Sigmoid colon (tissue), 4 donors: ENCODE results near the gene HSPA1B.

Source experiments
- EP300 ChIP-seq, 4 donors: sonication (generic); formaldehyde crosslinking; IDR thresholded peaks; one replicate each; pipeline ENCODE4 v1.6.1; 2017; ENCODE audit warnings: antibody characterized with exemption in 4 of 4
- POLR2A ChIP-seq, 2 donors: fragments of 450-650 bp; IDR thresholded peaks; one replicate each; pipeline ENCODE4 v1.6.1; 2016; ENCODE audit warnings: antibody characterized with exemption in 2 of 2, mild to moderate bottlenecking in 2 of 2, moderate library complexity in 2 of 2
- POLR2AphosphoS5 ChIP-seq, 4 donors: sonication (generic); formaldehyde crosslinking; IDR thresholded peaks; one replicate each; pipeline ENCODE4 v1.6.1; 2017; ENCODE audit warnings: antibody characterized with exemption in 4 of 4
- TF ChIP-seq, protein P1 (sequence below), 4 experiments: fragments of 450-650 bp in 3 of 4; fragments of 200-600 bp in 1 of 4; IDR thresholded peaks; one replicate each; pipeline ENCODE4 v1.5.1; 2016 to 2019; ENCODE audit warnings: antibody characterized with exemption in 4 of 4, mild to moderate bottlenecking in 3 of 4, moderate library complexity in 2 of 4

DNA sequence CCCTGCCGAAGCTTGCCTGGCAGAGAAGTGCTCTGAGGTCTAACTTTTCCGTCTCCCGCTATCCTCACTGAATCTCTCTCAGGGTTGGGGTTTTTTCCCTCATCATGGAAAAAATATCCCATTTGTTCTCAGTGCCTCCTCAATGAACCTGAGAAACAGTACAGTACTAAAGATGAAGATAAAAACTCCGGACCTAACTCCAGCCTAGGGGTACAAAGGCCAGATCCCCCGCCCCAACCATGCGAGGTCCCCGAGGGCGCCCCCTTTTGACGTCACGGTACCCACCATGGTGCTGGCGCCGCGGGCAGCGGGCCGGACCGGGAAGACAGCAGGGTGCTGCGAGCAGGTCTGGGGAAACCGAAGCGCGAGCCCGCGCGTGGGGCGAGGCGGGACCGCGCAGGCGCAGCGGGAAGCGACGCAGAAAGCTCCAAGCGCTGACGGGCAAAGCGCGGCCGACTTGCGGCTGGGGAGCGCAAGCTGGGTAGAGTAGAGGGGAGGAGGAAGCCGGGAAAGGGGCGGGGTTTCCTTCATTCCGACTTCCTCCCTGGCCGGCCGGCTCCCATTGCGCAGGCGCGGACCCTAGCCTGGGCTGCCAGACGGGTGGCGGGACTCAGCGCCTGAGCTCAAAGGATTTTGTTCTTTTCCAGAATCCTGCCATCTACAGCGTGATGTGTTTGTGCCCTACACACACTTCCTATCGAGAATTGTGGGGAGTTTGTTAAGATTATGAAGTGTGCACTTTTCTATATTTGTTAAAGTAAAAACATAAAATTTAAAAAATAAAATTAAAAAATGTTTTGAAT lies 20.9 kb upstream of the HSPA1B start, which contains the start of gene LSM2:
- TF ChIP-seq, protein P1, sequence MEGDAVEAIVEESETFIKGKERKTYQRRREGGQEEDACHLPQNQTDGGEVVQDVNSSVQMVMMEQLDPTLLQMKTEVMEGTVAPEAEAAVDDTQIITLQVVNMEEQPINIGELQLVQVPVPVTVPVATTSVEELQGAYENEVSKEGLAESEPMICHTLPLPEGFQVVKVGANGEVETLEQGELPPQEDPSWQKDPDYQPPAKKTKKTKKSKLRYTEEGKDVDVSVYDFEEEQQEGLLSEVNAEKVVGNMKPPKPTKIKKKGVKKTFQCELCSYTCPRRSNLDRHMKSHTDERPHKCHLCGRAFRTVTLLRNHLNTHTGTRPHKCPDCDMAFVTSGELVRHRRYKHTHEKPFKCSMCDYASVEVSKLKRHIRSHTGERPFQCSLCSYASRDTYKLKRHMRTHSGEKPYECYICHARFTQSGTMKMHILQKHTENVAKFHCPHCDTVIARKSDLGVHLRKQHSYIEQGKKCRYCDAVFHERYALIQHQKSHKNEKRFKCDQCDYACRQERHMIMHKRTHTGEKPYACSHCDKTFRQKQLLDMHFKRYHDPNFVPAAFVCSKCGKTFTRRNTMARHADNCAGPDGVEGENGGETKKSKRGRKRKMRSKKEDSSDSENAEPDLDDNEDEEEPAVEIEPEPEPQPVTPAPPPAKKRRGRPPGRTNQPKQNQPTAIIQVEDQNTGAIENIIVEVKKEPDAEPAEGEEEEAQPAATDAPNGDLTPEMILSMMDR (IDR thresholded peaks at IDR 0.05): no peak
- TF ChIP-seq POLR2A (IDR thresholded peaks at IDR 0.05) (peak; percentile 66 to 76), EP300 (IDR thresholded peaks at IDR 0.05) (peak in 1 of 4 donors; percentile 80), POLR2AphosphoS5 (IDR thresholded peaks at IDR 0.05) (peak; percentile 91 to 97 (median 95))
